Measurements from ENCODE around the gene KRTAP5-2. TPM values are rescaled to one million over a fixed set of nuclear protein-coding genes. Genes with fewer than 3 reads are reported as not detected.
"Not testable (repeated sequence)": the region's sequence is repeated elsewhere in the genome, so short reads cannot be mapped to it uniquely, and the experiment has no call there.

Gene KRTAP5-2
- total and polyA plus RNA-seq, 2 of the 8 experiments (the other 6 are each of a cell fraction or from before 2014, with no cell fraction given), result not detected

DNA sequence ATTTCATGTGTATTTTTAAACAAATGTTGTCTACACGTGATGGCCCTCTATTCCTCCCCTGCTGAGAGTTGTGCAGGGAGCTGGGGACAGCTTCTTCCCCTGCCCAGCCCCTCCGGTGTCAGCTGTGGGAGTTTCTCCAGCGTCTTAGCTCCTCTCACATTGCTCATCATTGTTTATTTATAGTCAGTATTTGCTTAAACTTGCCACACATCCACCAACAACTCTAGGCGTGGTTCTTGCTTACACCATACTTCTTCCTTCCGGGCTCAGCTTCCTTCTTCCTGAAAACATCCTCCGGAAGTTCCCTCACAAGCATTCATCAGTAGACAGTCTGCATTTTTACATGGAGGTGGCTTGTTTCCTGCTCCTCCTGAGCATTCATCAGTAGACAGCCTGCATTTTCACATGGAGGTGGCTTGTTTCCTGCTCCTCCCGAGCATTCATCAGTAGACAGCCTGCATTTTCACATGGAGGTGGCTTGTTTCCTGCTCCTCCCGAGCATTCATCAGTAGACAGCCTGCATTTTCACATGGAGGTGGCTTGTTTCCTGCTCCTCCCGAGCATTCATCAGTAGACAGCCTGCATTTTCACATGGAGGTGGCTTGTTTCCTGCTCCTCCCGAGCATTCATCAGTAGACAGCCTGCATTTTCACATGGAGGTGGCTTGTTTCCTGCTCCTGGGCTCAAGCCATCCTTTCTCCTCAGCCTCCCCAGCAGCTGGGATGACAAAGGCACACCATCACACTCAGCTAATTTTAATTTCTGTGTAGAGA, 8.7 kb downstream of the KRTAP5-2 start:
- H3K79me2 ChIP-seq (ENCODE audit: control insufficient read depth in 1 of 2, insufficient read depth in 2 of 2, low read length in 2 of 2); H3K27me3 ChIP-seq (replicated peaks in 1 of 4; ENCODE audit: control insufficient read depth in 3 of 4, extremely low read depth in 1 of 4, insufficient read depth in 3 of 4, low read length in 3 of 4); H4K91ac ChIP-seq (replicated peaks; ENCODE audit: insufficient read length, low read length); H2BK120ac ChIP-seq (replicated peaks; ENCODE audit: low read depth, low read length); H3K9me3 ChIP-seq (ENCODE audit: insufficient read depth in 2 of 2, low read depth in 1 of 2, low read length in 1 of 2); H3K23ac ChIP-seq (ENCODE audit: insufficient read length); H3K79me1 ChIP-seq (ENCODE audit: low read depth, low read length); H3K4ac ChIP-seq (replicated peaks; ENCODE audit: insufficient read length, low read depth, low read length); H3K14ac ChIP-seq (ENCODE audit: insufficient read length); POLR2A ChIA-PET (ENCODE audit: partially characterized antibody); H3K56ac ChIP-seq (replicated peaks; ENCODE audit: insufficient read length, low read depth, low read length); H3K36me3 ChIP-seq (ENCODE audit: control insufficient read depth in 2 of 4, insufficient read depth in 4 of 4, low read length in 3 of 4); H2BK5ac ChIP-seq (ENCODE audit: low read depth, low read length); H2BK12ac ChIP-seq (ENCODE audit: low read depth, low read length); H2AK5ac ChIP-seq (ENCODE audit: low read depth, low read length); H4K20me1 ChIP-seq (replicated peaks in 1 of 2; ENCODE audit: control insufficient read depth in 1 of 2, insufficient read depth in 2 of 2, low read length in 2 of 2); H3K4me2 ChIP-seq (ENCODE audit: insufficient read depth in 1 of 2, low read depth in 2 of 2, low read length in 2 of 2); FAIRE-seq; H3K9ac ChIP-seq (replicated peaks in 1 of 4; ENCODE audit: extremely low read depth in 1 of 4, low read depth in 3 of 4, low read length in 3 of 4); H3K4me3 ChIP-seq (ENCODE audit: extremely low read depth in 1 of 4, insufficient read depth in 2 of 4, low read depth in 3 of 4, low read length in 4 of 4); DNase-seq (ENCODE audit: low read depth in 1 of 2, low spot score in 2 of 2); H3K18ac ChIP-seq (ENCODE audit: extremely low read depth, low read length); H2AFZ ChIP-seq (ENCODE audit: low read length); H2BK20ac ChIP-seq (ENCODE audit: low read length); H4K5ac ChIP-seq (ENCODE audit: insufficient read length, low read depth, low read length); H3K27ac ChIP-seq (ENCODE audit: low read depth, low read length); H2BK15ac ChIP-seq (ENCODE audit: low read length); H3K23me2 ChIP-seq (ENCODE audit: low read depth, low read length); H3K4me1 ChIP-seq (replicated peaks in 1 of 4; ENCODE audit: control insufficient read depth in 3 of 4, insufficient read depth in 4 of 4, low read length in 3 of 4); H4K8ac ChIP-seq (ENCODE audit: extremely low read depth, insufficient read depth, low read length): not testable (repeated sequence)
- CTCF ChIA-PET (ENCODE audit: partially characterized antibody), result interaction anchor here (0.6 to 3.2 kb wide), 6 partner anchors 9 to 42 kb away, joined by 3 to 20 read pairs (median 5); no protein-coding TSS in a partner anchor
- 77% methylated on average over 7 of the region's 10 CpGs; no CpG with 5 or more reads in 1 of the 2 experiments for WGBS, 2 experiments (ENCODE audit: extremely low coverage in 1 of 2, insufficient coverage in 1 of 2, insufficient read length in 1 of 2, insufficient replicate concordance in 2 of 2, low coverage in 1 of 2, low lambda C conversion rate in 2 of 2, missing lambda C conversion rate in 1 of 2)

Measured in H1 (cell line).